Activated T-cell treated with anti-CD3 and anti-CD28 coated beads, Interleukin-2, amount 50 U/mL, for 4 hours (primary cell): ENCODE data around the gene BOD1L1. TPM values are rescaled to one million over a fixed set of nuclear protein-coding genes. Genes with fewer than 3 reads are reported as not detected.

ENCODE experiments used
- ATAC-seq, 2 donors: fragments of 200-7000 bp; cut with Tn5 transposase; one replicate each; pipeline ENCODE4 v1.10.0; 2021
- DNase-seq: peaks from one replicate; pipeline ENCODE4 v3.0.0-alpha.2; 2020
- H3K27me3 Mint-ChIP-seq: one replicate; pipeline ENCODE4 v1.8.0; 2021; ENCODE audit warnings: low read depth, mixed read lengths
- H3K36me3 Mint-ChIP-seq: one replicate; pipeline ENCODE4 v1.8.0; 2022; ENCODE audit warnings: mixed read lengths; ENCODE audit not compliant: insufficient read depth
- H3K4me1 Mint-ChIP-seq: one replicate; pipeline ENCODE4 v1.8.0; 2021; ENCODE audit warnings: low read depth, mixed read lengths
- H3K4me3 Mint-ChIP-seq: one replicate; pipeline ENCODE4 v1.8.0; 2021; ENCODE audit warnings: mild to moderate bottlenecking, moderate library complexity, mixed read lengths
- H3K9me3 Mint-ChIP-seq: one replicate; pipeline ENCODE4 v1.8.0; 2021; ENCODE audit warnings: mixed read lengths
- total RNA-seq, 3 donors: library from RNA; stranded (reverse); gene quantifications; one replicate each; pipeline ENCODE4 v1.2.1, GENCODE V29; 2021

BOD1L1 gene
- total RNA-seq, 3 donors from 2014 or later, result 28.7 to 34.1 (median 32.5) TPM

DNA sequence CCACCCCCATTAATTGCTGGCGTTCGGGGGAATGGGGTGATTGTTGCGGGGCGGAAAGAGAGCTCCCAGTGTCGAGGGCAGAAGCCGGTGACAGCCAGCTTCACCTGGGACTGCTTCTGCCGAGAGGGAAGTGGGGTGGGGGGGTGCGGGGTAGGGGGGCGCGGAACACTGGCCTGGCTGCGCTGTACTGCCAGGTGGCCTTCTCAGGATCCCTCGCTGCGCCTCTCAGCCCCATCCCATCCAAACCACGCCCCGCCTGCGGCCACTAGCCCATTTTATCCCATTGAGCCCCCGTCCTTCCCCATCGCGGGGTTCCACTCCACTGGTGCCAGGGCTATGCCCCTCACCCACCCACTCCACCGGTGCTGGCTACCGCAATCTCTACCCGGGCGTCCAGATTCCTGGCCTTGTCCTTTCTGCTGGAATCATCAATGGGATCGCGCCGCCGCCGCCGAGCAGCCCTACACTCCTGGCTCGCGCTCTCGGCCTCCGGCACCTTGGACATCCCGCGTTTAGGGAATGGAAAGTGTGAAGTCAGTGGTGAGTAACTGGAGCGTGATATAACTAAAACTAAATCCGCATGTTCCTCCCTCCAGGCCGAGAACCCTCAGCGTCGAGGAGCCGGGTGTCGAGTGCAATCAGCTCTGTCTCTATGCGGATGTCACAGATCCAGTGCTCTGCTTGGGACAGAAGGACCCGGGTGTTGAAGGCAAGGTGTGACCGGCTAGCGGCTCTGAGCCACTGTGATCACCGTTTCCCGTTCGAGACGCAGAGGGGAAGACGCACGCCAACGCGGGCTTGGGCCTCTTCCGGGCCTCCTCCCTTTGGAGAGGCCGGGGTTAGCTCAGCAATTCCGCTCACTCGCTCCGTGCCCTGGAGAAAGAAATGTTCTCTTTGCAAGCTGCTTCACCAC lies 103.7 kb downstream of the BOD1L1 start:
- DNase-seq (no peak), ATAC-seq (no peak)
- no peaks in the 10 kb centered on the region for H3K36me3 Mint-ChIP-seq
- peaks cover 80% of the 10 kb centered on the region for H3K27me3 Mint-ChIP-seq
- H3K4me3 Mint-ChIP-seq, result no peak overlapping the region
- peaks cover 13% of the 10 kb centered on the region for H3K4me1 Mint-ChIP-seq
- H3K9me3 Mint-ChIP-seq, result no peaks in the 10 kb centered on the region

- ATAC-seq (no peak), DNase-seq (no peak)
- Mint-ChIP-seq H3K9me3 (no peaks in the 10 kb centered on the region), H3K27me3 (peaks cover 74% of the 10 kb centered on the region), H3K4me3 (no peak overlapping the region), H3K36me3 (no peaks in the 10 kb centered on the region), H3K4me1 (peaks cover 5% of the 10 kb centered on the region)
Measured at GRCh38 chr4:13523105-13523477, 104.4 kb downstream of the BOD1L1 start.

DNA sequence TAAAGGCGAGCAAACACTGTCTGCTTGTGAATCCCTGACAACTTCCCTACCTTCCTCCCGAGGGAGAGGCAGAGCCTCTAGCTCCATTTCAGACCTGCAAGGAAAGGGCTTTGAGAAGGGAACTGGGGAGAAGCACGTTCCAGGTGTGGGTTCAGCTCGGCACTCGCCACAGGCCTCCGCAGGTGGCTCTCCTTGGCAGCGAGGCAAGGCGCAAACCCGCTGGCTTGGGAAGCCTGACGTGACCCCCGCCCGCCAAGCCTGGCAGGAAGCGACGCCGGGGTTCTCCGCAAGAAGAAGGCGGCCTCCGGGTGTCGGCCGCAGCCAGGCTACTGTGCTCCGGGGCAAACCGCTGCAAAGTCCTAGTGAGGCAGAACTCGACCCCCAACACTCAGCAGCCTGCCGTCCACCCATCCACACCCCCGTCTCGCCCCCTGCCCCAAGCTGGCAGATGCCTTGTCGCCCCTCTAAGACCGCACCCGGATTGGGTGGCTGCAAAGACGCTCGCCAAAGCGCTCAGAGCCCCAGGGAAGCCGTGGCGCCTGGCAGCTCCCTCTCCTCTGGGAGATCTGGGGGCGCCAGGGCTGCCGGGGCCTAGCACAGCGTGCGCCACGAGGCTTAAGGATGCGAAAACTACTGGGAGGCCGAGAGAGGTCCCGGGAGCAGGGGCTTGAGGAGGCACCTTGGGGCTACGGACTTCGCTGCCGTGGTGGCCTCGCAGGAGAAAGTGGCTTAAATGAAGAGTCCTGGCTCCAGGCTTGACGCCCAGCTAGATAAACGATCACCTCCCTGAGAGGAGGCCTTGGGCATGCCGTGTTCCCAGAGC lies 105.0 kb downstream of the BOD1L1 start:
- DNase-seq (no peak), ATAC-seq (peak; percentile 28 to 30)
- no peak overlapping the region for H3K4me3 Mint-ChIP-seq
- H3K9me3 Mint-ChIP-seq, result no peaks in the 10 kb centered on the region
- H3K36me3 Mint-ChIP-seq, result no peaks in the 10 kb centered on the region
- peaks cover 72% of the 10 kb centered on the region for H3K27me3 Mint-ChIP-seq
- peaks cover 4% of the 10 kb centered on the region for H3K4me1 Mint-ChIP-seq

- H3K4me3 Mint-ChIP-seq, result no peak overlapping the region
- H3K4me1 Mint-ChIP-seq, result no peaks in the 10 kb centered on the region
- no peak for DNase-seq
- no peaks in the 10 kb centered on the region for H3K9me3 Mint-ChIP-seq
- no peak for ATAC-seq
- H3K27me3 Mint-ChIP-seq, result peaks cover 64% of the 10 kb centered on the region
- no peaks in the 10 kb centered on the region for H3K36me3 Mint-ChIP-seq
Measured at GRCh38 chr4:13521047-13521446, 106.5 kb downstream of the BOD1L1 start.

Other genes with a start within 250 kb of the BOD1L1 start
- gene RAB28, start 143.4 kb downstream of the BOD1L1 start, total RNA-seq, result 10 to 100 TPM; 14.2 to 14.9 (median 14.2) TPM
- not detected for gene NKX3-2, start 83.2 kb downstream of the BOD1L1 start, total RNA-seq